Measurements from ENCODE around the gene SUFU. TPM values are rescaled to one million over a fixed set of nuclear protein-coding genes. Genes with fewer than 3 reads are reported as not detected.

SUFU gene
- total RNA-seq, 1 experiment from 2014 or later = 10.6 TPM

DNA sequence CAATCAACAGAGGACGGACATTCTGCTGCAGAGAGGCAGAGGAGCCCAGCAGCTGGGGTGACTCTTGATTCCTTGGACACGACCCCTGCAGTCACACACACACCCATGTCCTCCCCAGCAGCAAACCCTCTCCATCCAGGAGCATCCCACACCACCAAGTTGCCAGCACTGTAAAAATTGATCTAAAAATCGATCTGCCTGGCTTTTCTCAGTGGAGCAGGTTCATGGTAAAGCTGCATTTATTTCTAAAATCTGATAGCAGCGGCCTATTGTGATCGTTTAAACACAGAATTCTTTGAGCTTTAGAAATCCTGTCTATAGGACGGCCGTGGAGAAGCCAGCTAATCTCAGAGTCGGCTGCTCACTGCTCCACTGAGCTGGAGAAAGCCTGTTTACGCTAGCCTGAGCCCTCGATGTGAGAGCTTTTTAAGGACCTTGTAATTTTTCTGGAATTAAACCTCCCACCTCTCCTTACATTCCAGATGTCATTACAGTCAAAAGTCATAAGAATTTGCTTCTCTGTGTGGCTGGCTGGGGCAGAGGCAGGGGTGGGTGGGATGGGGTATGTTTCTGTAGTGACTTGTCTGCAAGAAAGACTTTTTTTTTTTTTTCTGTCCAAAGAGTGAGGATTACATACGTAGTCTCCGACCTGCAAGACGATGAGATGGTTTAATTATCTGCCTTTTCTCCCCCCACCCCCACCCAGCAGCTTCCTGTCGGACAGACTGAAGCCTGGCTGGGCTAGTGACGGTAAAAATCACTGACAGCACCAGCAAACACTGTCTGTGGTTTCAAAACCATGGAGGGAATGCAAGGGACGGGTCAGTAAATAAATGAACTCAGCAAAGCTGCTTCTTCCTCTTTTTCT, 172.1 kb downstream of the SUFU start:
- intact Hi-C loops (cut with micrococcal nuclease; ENCODE audit: unreplicated experiment) = no loop called here
- Histone ChIP-seq H3K4me3 (ENCODE audit: low read depth, low read length) (no peak overlapping the region), H3K36me3 (ENCODE audit: control insufficient read depth, insufficient read depth, low read length) (no peaks in the 10 kb centered on the region), H3K4me1 (no peaks in the 10 kb centered on the region; the same call in 1 of the 2 replicates), H3K27me3 (replicated peaks; ENCODE audit: control insufficient read depth, insufficient read depth, low read length) (no peaks in the 10 kb centered on the region), H3K9me3 (no peaks in the 10 kb centered on the region)
- POLR2A ChIA-PET = no interaction called here
- Mint-ChIP-seq H3K27me3 (ENCODE audit: insufficient read depth, unreplicated experiment) (no peaks in the 10 kb centered on the region), H3K9me3 (ENCODE audit: unreplicated experiment) (no peaks in the 10 kb centered on the region), H3K36me3 (ENCODE audit: insufficient read depth, unreplicated experiment) (no peaks in the 10 kb centered on the region), H3K27ac (ENCODE audit: unreplicated experiment) (no peak overlapping the region), H3K4me3 (ENCODE audit: unreplicated experiment) (no peak overlapping the region), H3K4me1 (ENCODE audit: low read depth, unreplicated experiment) (no peaks in the 10 kb centered on the region)
- BruUV-seq (replicated peaks) = no TSS peak
- CTCF ChIA-PET = interaction anchor here (0.7 kb wide), 1 partner anchor 11 kb away, joined by 4 read pairs; no protein-coding TSS in a partner anchor
- DNase-seq = no peak
- no peak for TF ChIP-seq CTCF (IDR thresholded peaks at IDR 0.05; ENCODE audit: insufficient read depth in 1 of 2, low read depth in 1 of 2, low read length in 1 of 2, severe bottlenecking in 1 of 2, unreplicated experiment in 1 of 2)

DNA sequence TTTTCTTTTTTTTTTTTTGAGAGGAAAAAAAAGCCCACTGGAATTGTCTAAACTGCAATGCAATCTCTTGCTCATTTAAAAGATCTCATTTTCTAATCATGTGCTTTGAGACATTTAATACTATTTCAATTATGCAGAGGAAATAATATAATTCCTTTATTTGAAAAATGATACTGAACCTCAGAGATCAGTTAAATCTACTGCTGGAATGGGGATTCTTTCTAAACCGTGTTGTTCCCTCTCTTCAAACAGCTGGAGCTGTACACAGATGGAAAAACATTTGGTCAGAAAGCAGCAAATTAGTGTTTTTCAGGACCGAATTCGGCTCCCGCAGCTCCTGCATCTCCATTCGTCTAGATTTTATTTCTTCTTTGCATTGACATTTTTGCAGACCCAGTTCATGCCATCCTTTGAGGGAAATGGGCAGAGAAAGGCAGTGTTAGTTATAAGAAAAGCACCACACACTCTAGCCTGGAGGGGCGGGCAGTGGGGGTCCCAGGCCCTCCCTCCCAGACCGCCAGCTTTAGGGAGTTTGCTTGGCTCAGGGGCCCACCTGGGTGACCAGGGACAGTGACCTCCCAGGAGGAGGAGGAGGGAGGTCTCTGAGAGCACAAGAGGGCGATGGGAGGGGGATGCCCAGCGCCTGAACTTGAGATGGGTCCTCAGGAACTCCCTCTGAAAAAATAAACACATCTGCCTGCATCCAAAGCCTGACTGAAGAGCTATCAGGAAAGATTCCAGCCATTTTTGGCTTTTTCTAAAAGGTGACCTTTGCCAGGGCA, 173.0 kb downstream of the SUFU start:
- Mint-ChIP-seq H3K36me3 (ENCODE audit: insufficient read depth, unreplicated experiment) (no peaks in the 10 kb centered on the region), H3K9me3 (ENCODE audit: unreplicated experiment) (no peaks in the 10 kb centered on the region), H3K4me3 (ENCODE audit: unreplicated experiment) (no peak overlapping the region), H3K27ac (ENCODE audit: unreplicated experiment) (no peak overlapping the region), H3K4me1 (ENCODE audit: low read depth, unreplicated experiment) (no peaks in the 10 kb centered on the region), H3K27me3 (ENCODE audit: insufficient read depth, unreplicated experiment) (no peaks in the 10 kb centered on the region)
- ChIA-PET POLR2A (no interaction called here), CTCF (interaction anchor here (0.8 to 1.1 kb wide), 2 partner anchors 10 to 48 kb away, joined by 3 to 4 read pairs; no protein-coding TSS in a partner anchor)
- Histone ChIP-seq H3K36me3 (ENCODE audit: control insufficient read depth, insufficient read depth, low read length) (no peaks in the 10 kb centered on the region), H3K4me3 (ENCODE audit: low read depth, low read length) (no peak overlapping the region), H3K4me1 (no peaks in the 10 kb centered on the region; the same call in 1 of the 2 replicates), H3K27me3 (replicated peaks; ENCODE audit: control insufficient read depth, insufficient read depth, low read length) (no peaks in the 10 kb centered on the region), H3K9me3 (no peaks in the 10 kb centered on the region)
- intact Hi-C loops (cut with micrococcal nuclease; ENCODE audit: unreplicated experiment) = no loop called here
- DNase-seq = no peak
- no TSS peak for BruUV-seq (replicated peaks)
- TF ChIP-seq CTCF (IDR thresholded peaks at IDR 0.05; ENCODE audit: insufficient read depth in 1 of 2, low read depth in 1 of 2, low read length in 1 of 2, severe bottlenecking in 1 of 2, unreplicated experiment in 1 of 2) = no peak

GRCh38 chr10:102677331-102678067, 173.7 kb downstream of the SUFU start:
- Mint-ChIP-seq H3K27me3 (ENCODE audit: insufficient read depth, unreplicated experiment) (no peaks in the 10 kb centered on the region), H3K4me1 (ENCODE audit: low read depth, unreplicated experiment) (no peaks in the 10 kb centered on the region), H3K27ac (ENCODE audit: unreplicated experiment) (no peak overlapping the region), H3K9me3 (ENCODE audit: unreplicated experiment) (no peaks in the 10 kb centered on the region), H3K4me3 (ENCODE audit: unreplicated experiment) (no peak overlapping the region), H3K36me3 (ENCODE audit: insufficient read depth, unreplicated experiment) (no peaks in the 10 kb centered on the region)
- Histone ChIP-seq H3K36me3 (ENCODE audit: control insufficient read depth, insufficient read depth, low read length) (no peaks in the 10 kb centered on the region), H3K4me3 (ENCODE audit: low read depth, low read length) (no peak overlapping the region), H3K27me3 (replicated peaks; ENCODE audit: control insufficient read depth, insufficient read depth, low read length) (no peaks in the 10 kb centered on the region), H3K4me1 (no peaks in the 10 kb centered on the region; the same call in 1 of the 2 replicates), H3K9me3 (no peaks in the 10 kb centered on the region)
- ChIA-PET CTCF (interaction anchor here (0.8 to 2.2 kb wide), 5 partner anchors 11 to 94 kb away, joined by 3 to 21 read pairs (median 4); partner anchors contain the start of genes ARL3 and SFXN2), POLR2A (no interaction called here)
- no peak for TF ChIP-seq CTCF (IDR thresholded peaks at IDR 0.05; ENCODE audit: insufficient read depth in 1 of 2, low read depth in 1 of 2, low read length in 1 of 2, severe bottlenecking in 1 of 2, unreplicated experiment in 1 of 2)
- intact Hi-C loops (cut with micrococcal nuclease; ENCODE audit: unreplicated experiment) = loop anchor here (2.0 kb wide), 2 partner anchors 33 to 37 kb away; partner anchors contain the start of genes ARL3, SFXN2 and TRIM8
- no TSS peak for BruUV-seq (replicated peaks)
- DNase-seq = no peak
